Omental fat pad (tissue), 4 donors: Measurements from ENCODE around the gene TMEFF2. TPM values are rescaled to one million over a fixed set of nuclear protein-coding genes. Genes with fewer than 3 reads are reported as not detected.

Experiments used
- ATAC-seq: fragments of 150-250 bp; one replicate; pipeline ENCODE4 v1.9.1; 2016; ENCODE audit warnings: mild to moderate bottlenecking, moderate library complexity; ENCODE audit not compliant: low FRiP score
- DNase-seq: peaks from one replicate; pipeline ENCODE4 v3.0.0-alpha.2; 2019; ENCODE audit warnings: low spot score
- total RNA-seq, 4 donors: library from RNA; depleted of rRNA; stranded (reverse); fragments of >200 nt; gene quantifications; one replicate each; pipeline ENCODE4 v1.1.0, GENCODE V29; 2016
- TF ChIP-seq, protein P1 (sequence below), 3 donors: fragments of 450-650 bp; IDR thresholded peaks; one replicate each; pipeline ENCODE4 v1.5.1; 2016 to 2017; ENCODE audit warnings: antibody characterized with exemption in 3 of 3, mild to moderate bottlenecking in 3 of 3, moderate library complexity in 2 of 3

TMEFF2 gene
- total RNA-seq, 4 donors from 2014 or later, result not detected

DNA sequence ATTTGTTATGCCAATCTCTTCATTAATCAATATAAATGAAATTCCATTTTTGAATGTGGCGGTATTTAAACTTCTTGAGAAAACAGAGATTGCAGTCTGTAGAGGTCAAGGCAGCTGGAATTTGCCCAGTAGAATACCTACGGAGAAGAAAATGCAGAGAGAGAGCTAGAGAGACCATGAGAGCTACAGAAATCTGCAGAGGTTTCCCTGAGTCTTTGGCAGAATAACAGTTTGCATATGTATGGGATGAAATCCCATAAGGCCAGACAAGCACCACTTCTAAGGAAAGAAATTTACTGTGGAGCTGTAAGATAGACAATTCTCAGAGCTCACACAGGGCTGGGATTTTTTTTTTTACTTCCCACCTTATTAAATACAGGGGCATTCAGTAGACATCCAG, 23.6 kb upstream of the TMEFF2 start:
- no peak for ATAC-seq
- no peak for DNase-seq
- TF ChIP-seq, protein P1, sequence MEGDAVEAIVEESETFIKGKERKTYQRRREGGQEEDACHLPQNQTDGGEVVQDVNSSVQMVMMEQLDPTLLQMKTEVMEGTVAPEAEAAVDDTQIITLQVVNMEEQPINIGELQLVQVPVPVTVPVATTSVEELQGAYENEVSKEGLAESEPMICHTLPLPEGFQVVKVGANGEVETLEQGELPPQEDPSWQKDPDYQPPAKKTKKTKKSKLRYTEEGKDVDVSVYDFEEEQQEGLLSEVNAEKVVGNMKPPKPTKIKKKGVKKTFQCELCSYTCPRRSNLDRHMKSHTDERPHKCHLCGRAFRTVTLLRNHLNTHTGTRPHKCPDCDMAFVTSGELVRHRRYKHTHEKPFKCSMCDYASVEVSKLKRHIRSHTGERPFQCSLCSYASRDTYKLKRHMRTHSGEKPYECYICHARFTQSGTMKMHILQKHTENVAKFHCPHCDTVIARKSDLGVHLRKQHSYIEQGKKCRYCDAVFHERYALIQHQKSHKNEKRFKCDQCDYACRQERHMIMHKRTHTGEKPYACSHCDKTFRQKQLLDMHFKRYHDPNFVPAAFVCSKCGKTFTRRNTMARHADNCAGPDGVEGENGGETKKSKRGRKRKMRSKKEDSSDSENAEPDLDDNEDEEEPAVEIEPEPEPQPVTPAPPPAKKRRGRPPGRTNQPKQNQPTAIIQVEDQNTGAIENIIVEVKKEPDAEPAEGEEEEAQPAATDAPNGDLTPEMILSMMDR (IDR thresholded peaks at IDR 0.05), result no peak

GRCh38 chr2:192216336-192216735, 21.6 kb upstream of the TMEFF2 start:
- DNase-seq (no peak), ATAC-seq (no peak)
- TF ChIP-seq, protein P1 (IDR thresholded peaks at IDR 0.05), result no peak

- TF ChIP-seq, protein P1 (IDR thresholded peaks at IDR 0.05), result no peak
- DNase-seq (no peak), ATAC-seq (no peak)
Measured at GRCh38 chr2:192215096-192215877, 20.6 kb upstream of the TMEFF2 start.

DNA sequence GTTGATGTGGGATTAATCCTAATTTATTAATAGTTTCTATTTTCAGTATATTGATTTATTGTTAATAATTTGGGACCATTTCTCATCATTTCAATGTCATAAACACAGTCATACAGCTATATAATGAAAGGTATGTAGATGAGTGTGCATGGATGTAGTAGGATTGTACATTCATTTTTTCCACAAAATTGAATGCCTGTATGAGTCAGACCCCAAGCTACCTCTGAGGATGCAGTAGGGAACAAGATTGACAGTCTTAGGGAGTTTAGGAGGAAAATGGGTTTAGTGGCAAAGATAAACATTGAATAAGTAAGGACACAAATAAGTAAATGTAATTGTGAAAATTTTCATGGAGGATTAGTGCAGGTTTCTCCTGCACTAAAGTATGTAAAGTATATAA, 14.1 kb upstream of the TMEFF2 start:
- TF ChIP-seq, protein P1 (IDR thresholded peaks at IDR 0.05), result no peak
- DNase-seq (no peak), ATAC-seq (no peak)

- DNase-seq (no peak), ATAC-seq (no peak)
- TF ChIP-seq, protein P1 (IDR thresholded peaks at IDR 0.05), result no peak
Measured at GRCh38 chr2:192206399-192206798, 11.7 kb upstream of the TMEFF2 start.

- TF ChIP-seq, protein P1 (IDR thresholded peaks at IDR 0.05), result no peak
- ATAC-seq (no peak), DNase-seq (no peak)
Measured at GRCh38 chr2:192203876-192204275, 9.1 kb upstream of the TMEFF2 start.

- TF ChIP-seq, protein P1 (IDR thresholded peaks at IDR 0.05), result no peak
- ATAC-seq, result no peak
- no peak for DNase-seq
Measured at GRCh38 chr2:192202373-192202772, 7.6 kb upstream of the TMEFF2 start.
